GM21717 (cell line): ENCODE data around the gene AFMID.
A peak's percentile ranks its signal among the peaks of the same experiment; 100 is the strongest.

Source experiments
- ATAC-seq: cut with Tn5 transposase; IDR thresholded peaks from one replicate; pipeline ENCODE4 v1.9.1; 2021; ENCODE audit warnings: mild to moderate bottlenecking, moderate library complexity; ENCODE audit not compliant: unreplicated experiment

The AFMID gene

DNA sequence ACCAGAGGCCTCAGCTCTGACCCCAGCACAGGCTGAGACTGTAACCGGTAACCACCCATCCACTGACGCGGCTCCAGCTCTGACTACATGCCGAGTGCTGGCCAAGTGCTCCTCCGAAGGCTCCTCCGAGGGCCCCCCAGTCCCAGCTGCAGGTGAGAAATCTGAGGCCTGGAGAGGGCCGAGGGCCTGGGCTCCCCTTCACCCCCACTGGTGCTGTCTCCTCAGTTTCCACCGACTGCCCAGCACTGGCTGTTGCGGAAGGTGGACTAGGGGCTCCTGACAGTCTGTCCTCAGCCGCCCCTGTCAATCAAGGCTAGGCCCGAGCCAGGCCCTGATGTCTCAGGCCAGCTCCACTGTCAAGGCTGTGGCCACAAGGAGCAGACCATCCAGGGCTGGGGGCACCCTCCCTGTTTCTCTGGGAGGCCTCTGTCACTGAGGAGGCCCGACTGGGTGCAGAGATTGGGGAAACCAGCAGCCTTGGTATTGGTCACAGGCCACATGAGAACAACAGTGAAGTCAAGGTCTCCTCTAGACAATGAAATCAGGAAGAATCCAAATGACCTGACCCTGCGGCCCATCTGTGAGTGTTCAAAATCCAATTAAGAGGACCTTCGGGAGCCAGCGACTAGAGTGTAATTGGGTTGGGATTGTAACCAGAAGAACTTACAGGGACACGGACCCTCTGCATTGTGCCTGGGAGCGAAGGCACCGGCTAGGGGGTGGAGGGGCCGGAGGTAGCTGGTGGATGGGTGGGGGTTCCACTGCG lies 49.4 kb downstream of the AFMID start:
- ATAC-seq = no peak

DNA sequence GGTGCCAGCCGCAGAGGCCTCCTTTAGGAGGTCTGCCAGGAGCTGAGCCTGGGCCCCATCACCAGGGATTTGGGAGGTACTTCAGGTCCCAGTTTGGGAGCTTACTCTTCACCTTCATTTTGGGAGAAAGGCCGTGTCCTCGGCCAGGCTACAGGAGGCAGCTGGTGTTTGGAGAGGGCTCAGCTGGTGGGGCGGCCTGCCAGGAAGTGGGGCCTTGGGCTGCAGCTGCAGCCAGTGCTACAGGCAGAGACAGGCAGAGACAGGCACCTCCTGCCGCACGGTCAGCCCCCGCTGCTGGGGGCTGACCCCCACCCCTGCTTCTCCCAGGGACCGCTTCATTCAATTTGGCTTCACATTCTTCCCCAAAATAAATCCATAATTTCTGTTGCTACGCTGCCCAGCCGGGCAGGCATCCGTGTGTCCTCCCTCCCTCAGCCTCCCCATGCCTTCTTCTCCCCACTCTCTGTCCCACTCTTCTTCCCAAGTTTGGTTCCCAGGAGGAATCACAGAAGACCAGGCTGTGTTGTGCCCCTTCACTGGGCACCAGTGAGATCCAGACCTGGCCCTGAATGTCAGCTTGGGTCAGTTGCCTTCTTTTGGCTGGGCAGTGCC lies 50.3 kb downstream of the AFMID start:
- no peak for ATAC-seq

DNA sequence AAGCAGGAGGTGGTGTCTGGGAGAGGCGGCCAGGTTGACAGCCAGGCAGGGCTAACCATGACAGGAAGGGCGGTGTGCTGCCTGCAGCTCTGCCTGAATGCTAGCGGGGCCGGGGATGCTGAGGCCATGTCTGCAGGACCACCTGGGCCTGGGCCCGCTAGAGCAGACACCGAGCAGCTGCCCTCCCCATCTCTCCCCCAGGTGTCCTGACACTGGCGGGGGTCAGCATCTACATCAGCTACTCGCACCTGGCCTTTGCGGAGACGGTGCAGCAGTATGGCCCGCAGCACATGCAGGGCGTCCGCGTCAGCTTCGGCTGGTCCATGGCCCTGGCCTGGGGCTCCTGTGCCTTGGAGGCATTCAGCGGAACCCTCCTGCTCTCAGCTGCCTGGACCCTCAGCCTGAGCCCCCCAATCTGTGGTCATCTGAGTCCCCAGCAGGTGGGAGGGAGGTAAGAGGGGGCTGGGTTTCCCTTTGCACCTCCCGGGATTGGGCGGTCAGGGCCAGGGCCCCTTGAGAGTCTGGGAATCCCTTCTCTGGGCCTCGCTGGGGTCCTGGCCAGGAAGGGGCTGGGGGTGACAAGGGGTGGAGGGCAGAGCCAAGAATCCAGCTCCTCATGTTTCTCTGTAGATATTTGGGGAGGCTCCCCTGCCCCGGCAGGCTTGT lies 51.8 kb downstream of the AFMID start:
- no peak for ATAC-seq

DNA sequence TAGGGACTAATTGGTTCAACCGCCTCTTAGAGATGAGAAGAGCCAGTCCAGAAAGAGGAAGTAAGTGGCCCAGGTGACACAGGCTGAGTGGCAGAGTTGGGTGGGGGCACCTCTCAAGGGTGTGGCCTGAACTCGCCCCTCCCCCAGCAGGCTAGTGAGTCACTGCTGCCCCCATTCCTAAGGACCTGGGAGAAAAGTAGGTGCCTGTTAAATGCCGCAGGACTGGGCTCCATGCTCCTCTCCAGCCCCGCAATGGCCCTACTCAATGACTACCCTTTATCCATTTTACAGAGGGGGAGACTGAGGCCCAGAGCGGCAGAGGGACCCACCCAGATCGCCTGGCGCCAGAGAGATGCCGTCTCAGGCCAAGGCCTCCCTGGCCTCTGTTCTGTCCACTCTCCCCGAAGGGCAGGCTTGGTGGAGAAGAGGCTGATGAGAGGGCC lies 52.3 kb downstream of the AFMID start:
- ATAC-seq = no peak

DNA sequence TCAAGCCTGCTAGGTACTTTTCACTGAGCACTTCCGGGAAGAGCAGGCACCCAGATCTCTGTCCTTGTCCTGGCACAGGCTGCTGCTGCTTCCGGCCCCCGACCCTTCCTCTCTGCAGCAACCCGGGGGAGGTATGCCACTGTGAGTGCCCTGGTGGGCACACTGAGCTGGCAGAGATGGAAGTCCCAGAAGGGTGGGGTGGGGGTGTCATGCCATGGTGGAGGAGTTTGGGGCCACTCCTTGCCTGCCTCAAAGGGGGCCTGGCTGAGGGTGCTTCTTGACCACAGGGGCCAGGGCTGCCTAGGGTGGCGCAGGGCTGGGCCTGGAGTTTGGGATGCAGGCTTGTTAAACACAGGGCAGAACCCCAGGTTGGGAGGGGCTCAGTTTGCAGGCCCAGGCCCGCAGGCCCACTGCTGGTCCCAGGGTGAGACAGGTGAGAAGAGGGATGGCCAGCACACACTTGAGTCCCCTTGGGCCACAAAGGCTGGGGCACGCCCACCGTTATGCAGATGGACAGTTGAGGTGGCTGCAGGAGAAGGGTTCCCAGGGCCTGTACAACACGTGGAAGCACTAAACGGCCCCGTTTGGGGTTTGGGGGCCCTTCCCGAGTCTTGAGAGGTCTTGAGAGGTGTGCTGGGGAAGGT lies 53.0 kb downstream of the AFMID start:
- no peak for ATAC-seq

DNA sequence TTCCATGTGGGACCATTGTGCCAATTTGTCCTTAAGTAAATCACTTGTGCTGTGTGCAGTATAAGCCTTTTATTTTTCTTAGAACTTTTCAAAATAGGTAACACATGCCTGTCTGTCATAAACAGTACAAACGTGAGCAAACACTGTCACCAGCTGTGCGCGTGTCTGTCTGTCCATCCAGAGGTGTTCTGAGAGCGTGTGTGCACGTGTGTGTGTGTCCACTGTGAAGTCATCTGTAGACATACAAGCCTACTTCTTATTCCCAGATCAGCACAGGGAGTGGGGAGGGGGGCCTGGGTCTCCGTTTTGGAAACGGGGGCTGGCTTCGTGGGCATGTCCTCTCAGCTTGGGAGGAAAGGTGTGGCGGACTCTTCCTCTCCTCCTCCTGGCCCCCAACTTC lies 53.7 kb downstream of the AFMID start:
- no peak for ATAC-seq

DNA sequence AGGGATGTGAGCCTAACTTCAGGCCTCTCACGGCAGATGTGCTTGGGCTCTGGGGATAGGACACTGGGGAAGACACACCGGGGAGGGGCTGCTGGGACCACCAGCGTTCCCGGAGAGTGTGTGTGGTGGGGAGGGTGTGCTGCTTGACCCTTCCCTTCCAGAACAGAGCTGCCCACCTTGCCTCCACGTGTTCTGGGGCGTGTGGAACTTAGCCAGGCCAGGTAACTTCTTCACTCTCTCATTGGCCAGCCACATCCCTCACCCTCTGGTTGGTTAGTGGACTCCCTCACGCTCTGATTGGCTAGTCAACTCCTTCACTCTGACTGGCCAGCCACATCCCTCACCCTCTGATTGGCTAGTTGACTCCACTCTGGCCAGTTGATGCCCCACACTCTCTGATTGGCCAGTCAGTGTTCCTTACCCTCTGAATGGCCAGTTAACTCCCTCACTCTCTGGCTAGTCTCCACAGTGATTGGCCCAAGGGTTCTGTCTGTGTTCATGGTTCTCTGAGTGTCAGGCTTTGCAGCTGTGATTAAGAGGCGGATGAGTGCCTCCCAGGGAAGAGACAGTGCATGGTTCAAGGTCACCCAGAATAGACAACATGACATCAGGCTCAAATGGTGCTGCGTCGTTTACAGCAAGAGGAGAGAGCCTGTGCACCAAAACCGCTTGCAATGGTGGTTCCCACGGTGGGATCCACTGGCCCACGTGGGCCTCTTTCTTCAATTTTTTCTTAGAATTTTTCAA lies 54.3 kb downstream of the AFMID start:
- ATAC-seq = no peak

DNA sequence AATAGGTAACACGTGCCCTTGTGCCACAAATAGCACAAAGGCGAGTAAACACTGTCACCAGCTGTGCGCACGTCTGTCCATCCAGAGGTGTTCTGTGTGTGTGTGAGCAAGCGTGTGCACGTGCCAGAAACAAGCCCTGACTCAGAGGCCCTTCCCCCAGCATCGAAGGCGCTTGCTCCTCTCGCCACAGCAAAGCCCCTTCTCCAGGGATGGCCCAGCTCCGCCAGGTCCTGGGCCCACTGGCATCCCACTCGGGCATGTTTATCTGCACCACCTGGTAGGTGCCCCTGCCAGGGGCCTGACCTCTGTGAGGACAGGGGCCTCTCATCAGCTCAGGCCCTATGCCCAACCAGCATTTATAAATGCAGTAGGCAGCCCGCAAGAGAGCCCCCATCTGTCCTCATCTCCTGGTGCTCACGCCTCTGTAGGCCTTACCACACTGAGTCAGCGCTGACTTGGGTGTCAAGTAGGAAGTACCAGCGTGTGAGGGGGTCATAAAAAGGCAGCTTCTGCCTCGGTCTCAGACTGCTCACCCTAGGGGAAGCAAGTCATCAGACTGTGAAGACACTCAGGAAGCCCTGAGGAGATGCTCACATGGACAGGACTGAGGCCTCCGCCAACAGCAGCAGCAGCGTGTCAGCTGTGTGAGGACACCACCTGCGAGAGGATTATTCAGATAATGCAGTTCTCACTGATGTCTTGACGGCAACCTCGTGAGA lies 55.0 kb downstream of the AFMID start:
- no peak for ATAC-seq

DNA sequence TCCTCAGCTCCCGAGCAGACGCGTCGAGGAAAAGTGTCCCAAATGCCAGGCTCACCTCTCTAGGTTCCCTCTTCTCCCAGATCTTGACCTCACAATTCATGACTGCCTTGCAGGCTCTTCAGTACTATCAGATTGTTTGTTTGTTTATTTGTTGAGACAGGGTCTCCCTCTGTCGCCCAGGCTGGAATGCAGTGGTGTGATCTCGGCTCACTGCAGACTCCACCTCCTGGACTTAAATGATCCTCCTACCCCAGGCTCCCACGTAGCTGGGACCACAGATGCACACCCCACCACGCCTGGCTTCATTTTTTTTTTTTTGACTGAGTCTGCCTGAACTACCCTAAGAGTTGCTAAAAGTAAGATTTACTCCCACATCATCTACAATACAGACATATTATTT lies 60.1 kb downstream of the AFMID start:
- ATAC-seq = no peak

DNA sequence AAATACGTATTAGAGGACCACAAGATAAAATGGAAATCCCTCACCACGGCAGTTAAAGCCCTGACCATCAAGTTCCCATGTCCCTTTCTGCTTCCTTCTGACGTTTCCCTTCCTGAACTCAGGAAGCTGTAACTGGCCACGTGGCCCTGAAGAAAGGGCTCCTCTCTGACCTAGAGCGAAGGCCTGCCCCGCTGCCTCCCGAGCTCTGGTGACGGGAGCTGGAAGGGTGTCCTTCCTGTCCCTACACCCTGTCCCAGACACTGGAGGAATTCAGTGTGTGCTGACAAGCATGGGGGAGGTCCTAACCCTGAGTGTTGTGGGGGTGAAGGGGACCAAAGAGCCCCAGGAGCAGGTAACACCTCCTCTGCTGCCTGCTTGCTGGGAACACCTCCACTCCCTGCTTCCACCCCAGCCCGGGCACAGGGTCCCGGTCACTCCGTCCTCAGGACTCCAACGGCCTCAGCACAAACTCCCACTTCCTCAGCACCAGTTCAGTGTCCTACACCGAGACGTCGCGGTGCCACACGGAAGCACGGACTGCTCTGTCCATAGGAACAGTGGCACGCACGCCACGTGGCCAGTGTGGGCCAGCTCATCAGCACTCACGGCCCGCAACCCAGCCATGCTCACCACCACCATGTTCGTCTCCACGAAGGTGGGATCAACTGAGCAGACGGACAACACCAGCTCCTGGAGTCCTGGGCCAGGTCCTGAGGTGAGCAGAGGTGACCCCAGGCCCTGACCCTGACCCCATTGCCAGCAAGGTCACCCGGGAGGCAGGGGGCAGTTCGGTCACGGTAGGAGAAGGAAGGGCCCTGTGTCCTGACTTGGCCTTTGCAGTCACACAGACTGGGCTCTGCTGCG lies 61.1 kb downstream of the AFMID start:
- no peak for ATAC-seq

DNA sequence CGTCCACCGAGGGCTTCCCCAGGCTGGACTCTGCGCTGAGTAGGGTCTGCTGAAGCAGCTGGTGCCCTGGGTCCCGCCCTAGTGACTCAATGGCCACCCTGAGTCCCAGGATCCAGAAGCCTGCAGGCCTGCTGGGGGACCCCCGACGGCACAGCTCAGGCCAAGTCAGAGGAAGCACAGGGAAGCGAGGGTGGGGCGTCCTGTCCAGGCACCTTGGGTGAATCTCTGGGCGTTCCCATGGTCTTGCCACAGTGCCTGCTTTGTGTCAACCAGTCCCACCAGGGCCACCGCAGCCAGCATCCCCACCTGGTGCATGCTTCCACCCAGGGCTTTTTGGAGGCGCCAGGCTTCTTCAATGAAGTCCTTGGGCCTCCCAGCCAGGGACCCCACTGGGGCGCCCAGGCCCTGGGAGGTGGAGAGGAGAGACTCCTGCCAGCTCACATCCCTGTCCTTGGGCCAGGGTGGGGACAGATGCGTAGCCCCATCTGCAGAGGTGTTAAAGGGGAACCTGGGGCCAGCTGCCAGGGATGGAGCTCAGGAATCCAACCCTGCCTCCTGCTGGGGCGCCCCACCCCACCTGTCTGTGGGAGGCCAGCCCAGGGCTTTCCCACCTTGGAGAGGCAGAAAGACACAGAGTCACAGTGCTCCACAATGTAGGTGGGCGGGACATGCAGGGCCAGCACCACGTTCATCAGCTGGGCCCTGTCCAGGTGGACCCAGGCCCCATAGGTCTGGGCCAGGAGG lies 62.1 kb downstream of the AFMID start:
- no peak for ATAC-seq

DNA sequence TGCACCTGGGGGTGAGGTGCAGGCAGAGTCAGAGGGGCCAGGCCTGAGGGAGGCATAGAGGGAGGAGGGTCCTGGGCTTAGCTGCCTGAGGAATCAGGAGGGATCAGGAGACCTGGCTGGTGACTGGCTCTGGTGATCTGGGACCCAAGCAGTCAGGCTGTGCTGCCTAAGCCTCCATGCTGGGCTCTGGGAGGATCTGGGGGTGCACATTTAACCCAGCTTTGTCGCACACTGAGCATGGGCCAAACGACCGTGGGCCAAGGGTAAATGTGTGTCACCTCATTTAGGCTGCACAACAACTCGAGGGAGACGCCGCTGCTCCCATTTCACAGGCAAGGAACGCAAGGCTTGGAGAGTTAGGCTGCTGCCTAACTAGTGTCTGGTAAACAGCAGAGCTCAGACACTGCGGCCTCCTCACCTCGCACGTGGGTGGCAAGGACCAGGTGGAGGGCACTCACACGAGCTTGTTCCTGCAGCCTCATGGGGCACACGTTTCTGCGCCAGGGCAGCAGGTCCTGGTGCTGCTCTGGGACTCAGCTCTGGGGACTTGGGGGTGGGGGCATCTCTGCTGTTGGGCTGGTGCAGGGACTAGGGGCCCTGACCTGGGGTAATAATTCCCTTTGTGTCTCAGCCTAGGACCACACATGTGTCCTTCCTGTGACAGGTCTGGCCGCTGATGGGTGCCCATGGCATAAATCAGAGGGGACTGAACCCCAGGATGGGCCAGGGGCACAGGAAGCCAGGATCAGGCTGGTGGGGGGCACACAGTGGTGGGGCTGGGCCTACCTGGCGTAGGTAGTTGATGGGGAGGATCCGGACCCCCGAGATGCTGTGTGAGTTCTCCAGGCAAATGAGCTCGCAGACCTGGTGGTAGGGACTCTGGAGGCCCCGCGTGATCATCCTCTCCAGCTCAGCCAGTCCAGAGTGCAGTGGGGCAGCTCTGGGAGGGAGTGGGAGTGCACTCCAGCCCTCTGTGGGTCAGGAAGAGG lies 63.0 kb downstream of the AFMID start:
- no peak for ATAC-seq

DNA sequence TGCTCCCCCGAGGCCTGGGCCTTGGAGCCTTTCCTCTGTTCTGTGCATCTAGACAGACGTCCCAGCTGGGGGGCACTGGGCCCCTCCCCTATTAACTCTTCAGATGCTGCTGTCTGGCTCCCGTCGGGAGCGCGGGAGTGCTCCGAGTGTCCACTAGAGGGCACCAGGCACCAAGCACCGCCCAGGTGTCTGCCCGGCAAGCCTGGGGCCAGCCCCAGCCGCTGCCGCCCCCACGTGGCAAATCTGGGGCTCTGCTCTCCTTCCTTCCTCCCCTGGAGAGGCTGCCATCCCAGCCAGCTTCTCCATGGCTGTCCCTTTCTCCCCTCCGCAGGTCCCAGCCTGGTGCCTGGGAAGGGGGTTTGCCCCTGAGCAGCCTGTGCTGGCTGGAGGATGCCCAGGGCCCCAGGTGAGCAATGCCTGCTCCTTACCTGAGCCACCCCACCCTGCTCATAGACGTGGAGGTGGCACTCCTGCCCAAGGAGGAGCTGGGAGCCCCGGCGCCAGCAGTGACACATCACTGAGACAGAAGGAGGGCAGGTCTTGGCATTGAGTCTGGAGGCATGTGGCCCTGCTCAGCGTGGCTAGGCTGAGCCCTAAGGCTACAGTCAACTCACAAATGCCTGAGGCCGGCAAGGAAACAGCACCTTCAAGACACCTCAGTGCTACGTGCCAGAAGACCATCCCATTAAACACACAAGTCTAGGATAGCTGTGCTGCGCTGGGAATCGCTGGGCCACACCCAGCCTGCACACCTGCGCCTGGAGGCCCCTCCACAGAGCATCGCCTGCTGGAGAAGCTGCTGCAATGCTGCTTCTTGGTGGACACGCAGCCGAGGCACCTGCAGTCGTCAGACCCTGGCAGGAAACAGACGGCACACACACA lies 64.0 kb downstream of the AFMID start:
- peak; percentile 41 for ATAC-seq

DNA sequence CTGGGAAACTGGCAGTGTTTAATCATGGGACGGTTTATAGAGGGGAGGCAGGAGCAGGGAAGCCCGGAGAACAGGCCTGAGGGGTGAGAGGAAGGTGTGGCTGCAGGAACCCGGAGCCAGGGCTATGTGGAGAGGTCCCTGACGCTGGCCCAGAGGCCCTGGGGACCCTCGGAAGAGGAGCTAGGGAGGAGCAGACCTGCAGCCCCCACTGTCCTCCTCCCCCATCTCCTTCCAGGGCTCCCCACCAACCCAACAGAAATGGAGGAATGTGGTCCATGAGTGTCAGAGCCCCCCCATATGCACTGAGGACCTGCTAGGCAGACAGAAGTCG lies 64.6 kb downstream of the AFMID start:
- no peak for ATAC-seq

DNA sequence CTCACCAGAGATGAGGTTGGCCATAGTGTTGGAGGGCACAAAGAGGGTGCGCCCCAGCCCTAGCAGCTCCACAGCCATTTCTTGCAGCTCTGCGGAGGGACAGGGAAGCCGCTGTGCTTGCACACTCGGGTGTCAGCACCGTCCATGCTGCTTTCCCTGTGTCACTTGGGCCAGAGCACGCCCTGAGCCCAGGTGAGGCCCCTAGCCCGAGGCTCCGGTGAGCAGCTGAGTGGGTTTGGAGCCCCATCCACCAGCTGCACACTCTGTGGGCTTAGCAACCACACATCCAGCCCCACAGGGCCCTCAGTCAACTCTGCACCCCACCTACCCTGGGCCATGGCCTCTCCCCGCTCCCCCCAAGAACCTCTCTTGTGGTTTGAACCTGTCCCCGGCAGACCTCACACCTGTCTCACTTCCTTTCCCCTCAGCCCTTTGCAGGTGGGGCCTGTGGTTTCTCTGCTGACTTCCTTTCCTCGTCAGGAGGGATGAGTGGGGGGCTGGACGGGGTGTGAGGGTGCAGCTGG lies 65.0 kb downstream of the AFMID start:
- no peak for ATAC-seq
